Measurements from ENCODE around the gene GRAMD1A. TPM values are rescaled to one million over a fixed set of nuclear protein-coding genes. Genes with fewer than 3 reads are reported as not detected.

Gene GRAMD1A
- total RNA-seq, 1 donor from 2014 or later: 19.8 TPM

DNA sequence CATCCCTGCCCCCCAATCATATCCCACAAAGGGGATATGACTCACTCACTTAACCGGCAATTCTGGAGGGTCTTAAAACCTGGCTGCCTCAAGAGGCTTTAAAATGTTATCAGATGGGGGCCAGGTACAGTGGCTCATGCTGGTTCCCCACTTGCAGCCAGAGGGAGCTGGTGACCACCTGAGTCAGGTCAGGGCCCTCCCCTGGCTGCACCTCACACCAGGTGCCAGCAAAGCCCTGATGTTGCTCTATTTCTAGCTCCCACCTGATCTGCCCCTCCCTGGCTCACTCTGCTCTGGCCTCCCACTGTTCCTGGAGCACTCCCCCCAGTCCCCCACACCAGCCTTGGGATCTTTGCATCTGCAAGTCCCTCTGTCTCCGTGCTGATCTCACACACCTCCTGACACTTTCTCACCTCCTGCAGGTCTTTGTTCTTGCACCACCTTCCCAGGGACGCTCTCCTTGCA, 55.6 kb downstream of the GRAMD1A start:
- no peak for DNase-seq

DNA sequence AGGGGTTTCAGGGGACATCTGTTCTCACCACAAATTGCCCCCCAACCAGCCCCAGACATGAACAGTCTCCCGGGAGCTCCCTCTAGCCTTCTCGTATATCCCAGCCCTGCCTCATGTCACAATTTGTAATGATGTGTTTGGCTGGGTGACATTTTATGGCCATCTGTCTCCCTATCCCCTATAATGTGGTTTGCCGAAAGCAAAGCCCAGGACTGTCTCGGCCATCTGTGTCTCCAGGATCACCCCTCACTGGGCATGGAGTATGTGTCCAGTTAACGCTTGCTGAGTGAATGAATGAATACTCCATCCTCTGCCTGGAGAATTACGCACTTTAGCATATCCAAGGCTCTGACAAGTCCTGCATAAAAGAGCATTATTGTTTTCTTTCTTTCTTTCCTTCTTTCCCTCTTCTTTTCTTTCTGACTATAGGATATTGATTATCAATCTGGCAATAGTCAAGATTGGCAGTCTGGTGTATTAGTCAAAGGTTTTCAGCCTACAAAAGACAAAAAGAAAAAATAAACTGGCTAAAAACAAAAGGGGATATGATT, 56.5 kb downstream of the GRAMD1A start:
- DNase-seq: no peak

DNA sequence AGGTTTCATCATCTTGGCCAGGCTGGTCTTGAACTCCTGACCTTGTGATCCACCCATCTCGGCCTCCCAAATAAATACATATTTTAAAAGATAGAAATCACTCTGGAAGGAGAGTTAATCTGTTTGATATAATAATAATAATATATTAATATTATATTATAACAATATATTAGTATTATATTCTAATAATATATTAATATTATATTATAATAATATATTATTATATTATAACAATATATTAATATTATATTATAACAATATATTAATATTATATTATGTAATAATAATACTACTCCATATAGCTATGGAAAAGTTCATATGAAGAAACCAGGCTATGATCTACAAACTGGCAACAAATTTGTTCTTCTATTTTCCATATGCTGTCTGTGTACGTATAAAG, 58.2 kb downstream of the GRAMD1A start:
- DNase-seq: no peak

DNA sequence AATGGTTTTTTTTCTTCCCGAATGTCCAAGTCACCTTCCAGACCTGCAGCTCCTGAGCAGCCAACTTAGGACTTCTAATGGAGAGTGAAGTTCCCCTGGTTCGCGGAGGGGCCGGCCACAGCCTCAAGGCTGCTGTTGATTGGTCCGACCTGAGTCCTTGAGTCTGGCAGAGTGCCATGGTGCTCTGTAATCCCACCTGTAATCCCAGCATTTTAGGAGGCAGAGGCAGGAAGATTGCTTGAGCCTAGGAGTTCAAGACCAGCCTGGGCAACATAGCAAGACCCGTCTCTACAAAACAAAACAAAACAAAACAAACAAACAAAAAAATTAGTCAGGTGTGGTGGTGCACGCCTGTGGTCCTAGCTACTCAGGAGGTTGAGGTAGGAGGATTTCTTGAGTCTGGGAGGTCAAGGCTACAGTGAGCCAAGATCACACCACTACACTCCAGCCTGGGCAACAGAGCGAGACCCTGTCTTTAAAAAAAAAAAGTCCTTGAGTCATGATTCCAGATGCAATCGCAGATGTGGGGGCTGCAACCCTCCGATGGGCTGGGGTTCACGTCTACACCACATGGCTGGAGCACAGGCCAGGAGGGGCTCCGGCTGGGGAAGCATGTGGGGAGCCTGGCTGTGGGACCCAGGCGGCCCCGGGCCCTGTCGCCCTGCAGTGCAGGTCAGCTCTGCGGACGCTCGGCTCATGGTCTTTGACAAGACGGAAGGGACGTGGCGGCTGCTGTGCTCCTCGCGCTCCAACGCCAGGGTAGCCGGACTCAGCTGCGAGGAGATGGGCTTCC, 59.1 kb downstream of the GRAMD1A start:
- no peak for DNase-seq

DNA sequence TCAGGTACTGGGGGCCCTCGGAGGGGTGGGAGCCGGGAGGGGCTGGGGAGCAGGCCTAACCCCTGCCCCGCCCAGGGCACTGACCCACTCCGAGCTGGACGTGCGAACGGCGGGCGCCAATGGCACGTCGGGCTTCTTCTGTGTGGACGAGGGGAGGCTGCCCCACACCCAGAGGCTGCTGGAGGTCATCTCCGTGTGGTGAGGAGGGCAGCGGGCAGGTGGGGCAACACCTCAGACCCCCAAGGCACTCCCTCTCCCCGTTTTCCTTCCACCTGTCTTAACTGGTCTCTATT, 59.6 kb downstream of the GRAMD1A start:
- no peak for DNase-seq

DNA sequence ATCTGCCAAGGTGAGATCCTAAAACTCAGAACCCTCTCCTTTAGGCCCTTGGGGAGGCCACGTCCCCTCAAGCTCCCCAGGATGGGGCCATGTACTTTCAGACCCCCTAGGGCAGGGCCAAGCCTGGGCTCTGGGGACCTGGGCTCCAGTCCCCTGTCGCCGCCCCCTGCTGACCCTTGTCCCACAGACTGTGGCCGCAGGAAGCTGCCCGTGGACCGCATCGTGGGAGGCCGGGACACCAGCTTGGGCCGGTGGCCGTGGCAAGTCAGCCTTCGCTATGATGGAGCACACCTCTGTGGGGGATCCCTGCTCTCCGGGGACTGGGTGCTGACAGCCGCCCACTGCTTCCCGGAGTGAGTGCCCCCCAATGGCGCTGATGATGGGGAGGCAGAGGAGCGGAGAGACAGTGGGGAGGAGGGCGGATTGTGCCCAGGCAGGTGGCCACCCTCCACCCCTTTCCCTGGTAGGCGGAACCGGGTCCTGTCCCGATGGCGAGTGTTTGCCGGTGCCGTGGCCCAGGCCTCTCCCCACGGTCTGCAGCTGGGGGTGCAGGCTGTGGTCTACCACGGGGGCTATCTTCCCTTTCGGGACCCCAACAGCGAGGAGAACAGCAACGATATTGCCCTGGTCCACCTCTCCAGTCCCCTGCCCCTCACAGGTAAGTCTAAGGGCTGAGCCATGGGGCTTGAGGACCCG, 60.2 kb downstream of the GRAMD1A start:
- DNase-seq: no peak

DNA sequence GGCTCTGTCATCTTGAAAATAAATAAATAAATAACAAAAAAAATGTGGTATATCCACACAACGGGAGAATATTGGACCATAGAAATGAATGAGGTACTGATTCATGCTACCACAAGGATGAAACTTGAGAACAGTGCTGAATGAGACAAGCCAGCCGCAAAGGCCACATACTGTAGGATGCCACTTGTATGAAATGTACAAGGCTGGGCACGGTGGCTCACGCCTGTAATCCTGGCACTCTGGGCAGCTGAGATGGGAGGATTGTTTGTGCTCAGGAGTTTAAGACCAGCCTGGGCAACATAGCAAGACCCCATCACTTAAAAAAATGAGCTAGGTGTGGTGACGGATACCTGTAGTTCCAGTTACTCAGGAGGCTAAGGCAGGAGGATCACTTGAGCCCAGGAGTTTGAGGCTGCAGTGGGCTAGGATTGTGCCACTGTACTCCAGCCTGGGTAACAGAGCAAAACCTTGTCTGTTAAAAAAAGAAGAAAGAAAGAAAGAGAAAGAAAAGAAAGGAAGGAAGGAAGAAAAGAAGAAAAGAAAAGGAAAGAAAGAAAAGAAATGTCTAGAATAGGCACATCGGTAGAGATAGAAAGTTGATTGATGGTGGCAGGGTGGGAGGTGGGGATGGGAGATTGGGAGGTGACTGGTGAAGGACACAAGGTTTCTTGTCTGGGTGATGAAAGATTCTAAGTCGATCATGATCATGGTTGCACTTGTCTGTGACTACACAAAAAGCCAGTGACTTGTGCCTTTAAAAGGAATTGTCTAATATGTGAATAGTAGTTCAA, 61.7 kb downstream of the GRAMD1A start:
- DNase-seq: no peak

DNA sequence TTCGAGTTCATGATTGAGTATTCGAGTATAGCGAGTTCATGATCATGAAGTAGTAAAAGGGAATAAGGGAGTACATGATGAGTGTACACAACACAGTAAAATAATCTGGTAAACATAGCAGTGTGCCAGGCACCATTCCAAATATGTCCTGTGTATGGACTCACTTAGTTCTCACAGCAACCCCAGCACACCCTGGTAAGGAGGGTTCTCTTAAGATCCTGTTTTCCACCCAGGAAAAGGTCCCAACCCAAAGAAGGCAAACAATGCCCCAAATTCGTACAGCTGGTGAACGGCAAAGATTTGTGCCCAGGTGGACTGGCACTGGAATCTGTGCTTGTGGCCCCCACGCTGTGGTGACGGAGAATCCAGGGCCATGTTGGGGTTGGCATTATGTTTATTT, 62.8 kb downstream of the GRAMD1A start:
- DNase-seq: no peak

DNA sequence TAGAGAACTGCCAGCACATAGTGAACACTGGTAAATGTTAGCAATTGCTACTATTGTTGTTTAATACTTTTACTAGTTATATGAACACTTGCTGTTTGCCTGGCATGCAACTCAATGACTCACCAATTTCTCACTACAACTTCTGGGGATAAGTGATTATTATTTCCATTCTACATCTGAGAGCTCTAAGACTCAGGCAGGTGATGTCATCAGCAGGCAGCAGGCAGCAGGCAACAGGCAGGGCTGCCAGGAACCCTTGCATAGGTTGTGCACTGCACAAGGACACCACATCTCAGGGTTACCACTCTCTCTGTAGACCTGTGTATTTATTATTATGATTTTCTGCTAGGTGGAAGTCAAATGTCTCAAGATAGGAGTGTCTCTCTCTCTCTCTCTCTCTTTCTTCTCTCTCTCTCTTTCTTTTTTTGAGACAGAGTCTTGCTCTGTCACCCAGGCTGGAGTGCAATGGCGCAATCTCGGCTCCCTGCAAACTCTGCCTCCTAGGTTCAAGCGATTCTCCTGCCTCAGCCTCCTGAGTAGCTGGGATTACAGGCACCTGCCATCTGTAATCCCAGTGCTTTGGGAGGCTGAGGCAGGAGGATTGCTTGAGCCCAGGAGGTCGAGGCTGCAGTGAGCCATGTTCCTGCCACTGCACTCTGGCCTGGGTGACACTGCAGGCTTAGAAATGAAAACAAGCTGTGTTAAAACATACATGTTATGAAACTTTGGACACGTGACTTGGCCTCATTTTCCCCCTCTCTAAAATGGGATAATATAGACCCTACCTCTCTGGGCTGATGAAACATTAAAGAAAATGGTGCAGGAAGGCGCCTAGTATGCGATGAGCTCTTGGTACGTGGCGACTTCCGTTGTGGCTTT, 64.1 kb downstream of the GRAMD1A start:
- no peak for DNase-seq

DNA sequence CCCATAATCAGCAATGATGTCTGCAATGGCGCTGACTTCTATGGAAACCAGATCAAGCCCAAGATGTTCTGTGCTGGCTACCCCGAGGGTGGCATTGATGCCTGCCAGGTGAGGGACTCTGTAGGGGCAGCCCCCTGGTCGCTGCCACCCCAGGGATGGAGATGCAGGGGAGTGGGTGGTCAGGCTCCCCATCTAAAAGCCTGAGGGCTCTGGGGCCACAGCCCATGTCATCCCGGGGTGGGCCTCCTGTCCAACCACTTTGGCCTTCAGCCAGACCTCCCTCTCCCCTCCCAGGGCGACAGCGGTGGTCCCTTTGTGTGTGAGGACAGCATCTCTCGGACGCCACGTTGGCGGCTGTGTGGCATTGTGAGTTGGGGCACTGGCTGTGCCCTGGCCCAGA, 65.5 kb downstream of the GRAMD1A start:
- DNase-seq: no peak

DNA sequence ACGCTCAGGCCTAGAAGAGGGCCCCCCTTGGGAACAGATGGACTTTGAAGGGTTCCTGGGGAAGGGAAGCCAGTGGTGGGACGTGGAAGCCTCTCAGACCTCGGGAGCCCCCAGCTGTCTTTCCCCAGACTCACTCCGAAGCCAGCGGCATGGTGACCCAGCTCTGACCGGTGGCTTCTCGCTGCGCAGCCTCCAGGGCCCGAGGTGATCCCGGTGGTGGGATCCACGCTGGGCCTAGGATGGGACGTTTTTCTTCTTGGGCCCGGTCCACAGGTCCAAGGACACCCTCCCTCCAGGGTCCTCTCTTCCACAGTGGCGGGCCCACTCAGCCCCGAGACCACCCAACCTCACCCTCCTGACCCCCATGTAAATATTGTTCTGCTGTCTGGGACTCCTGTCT, 66.0 kb downstream of the GRAMD1A start:
- DNase-seq: no peak

DNA sequence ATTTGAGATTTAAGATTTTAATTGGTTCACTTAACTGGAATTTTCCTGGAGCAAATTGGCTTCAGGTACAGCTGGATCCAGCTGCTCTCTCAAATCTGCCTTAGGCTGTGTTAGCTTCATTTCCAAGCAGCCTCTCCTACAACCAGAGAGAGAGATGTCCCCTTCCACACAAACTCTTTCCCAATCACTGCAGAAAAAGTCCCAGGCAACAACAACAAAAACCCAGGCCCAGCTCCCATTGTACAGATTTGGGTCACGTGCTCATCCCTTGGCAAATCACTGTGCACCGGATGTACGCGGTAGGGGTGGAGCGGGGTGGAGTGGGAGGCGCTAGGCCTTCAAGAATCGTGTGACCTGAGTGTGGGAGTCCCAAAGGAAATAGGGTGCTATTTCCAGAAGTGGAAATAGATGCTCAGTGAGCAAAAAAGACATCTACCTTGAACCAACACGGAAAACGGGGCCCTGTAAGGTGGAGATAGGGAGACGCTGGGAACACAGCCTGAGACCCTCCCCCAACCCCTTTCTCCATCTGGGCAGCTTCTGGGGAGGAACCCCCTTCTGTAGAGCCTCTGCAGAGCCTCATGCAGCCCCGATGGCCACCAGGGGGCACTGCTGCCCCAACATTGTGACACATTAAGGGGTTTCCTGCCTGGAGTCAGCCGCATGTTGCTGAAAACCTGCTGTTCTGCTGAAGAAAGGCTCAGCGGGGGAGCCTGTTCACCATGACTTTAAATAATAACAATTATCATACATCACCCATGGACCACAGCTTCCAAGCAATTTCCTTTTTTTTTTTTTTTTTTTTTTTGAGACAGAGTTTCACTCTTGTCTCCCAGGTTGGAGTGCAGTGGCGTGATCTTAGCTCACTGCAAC, 66.8 kb downstream of the GRAMD1A start:
- DNase-seq: peak; percentile 95

DNA sequence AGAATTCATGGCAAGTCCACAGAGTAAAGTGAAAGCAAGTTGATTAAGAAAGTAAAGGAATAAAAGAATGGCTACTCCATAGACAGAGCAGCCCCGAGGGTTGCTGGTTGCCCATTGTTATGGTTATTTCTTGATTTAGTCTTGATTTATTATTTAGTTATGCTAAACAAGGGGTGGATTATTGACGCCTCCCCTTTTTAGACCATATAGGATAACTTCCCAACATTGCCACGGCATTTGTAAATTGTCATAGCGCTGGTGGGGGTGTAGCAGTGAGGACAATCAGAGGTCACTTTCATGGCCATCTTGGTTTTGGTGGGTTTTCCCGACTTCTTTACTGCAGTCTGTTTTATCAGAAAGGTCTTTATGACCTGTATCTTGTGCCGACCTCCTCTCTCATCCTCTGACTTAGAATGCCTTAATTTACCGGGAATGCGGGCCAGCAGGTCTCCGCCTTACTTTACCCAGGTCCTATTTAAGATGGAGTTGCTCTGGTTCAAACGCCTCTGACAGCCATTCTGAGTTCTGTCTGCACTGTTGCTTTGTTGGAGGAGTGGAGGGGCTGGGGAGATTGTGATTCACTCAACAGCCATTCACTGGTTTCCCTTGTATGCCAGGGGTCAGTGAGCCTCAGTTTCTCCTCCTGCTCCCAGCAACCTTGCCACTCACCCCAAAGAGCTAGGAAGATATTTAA, 69.0 kb downstream of the GRAMD1A start:
- DNase-seq: no peak

DNA sequence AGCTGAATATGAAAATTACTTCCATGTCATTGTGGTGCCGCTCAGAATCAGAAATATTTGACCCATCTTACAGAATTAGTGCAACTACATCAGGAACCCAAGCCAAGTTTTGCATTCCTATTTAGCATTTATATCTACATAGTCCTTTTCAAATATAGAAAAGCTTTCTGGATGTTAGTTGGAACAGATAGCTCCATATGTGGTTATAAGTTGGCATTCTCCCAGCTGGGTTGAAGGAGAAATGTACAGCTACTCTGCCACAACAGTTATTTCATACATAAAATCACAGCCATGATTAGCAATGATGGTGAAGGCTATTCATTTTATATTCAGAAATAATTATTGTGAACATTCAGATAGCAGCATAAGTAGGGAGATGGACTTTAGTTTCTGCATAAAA, 69.6 kb downstream of the GRAMD1A start:
- peak; percentile 56 for DNase-seq

DNA sequence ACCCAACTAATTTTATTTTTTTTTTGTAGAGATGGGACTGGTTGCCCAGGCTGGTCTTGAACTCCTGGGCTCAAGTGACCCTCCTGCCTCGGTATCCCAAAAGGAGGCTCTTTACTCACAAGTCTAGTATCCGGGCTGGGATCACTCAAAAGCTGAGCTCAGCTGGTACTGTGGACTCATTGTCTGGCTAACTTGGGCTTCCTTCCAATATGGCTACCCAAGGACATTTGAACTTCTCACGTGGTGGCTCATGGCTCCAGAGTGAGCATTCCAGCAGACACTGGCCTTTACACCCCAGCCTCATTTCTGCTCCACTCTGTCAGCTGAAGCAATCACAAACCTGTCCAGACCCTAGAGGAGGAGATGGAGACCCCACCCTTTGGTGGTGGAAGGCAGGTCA, 70.3 kb downstream of the GRAMD1A start:
- DNase-seq: no peak

DNA sequence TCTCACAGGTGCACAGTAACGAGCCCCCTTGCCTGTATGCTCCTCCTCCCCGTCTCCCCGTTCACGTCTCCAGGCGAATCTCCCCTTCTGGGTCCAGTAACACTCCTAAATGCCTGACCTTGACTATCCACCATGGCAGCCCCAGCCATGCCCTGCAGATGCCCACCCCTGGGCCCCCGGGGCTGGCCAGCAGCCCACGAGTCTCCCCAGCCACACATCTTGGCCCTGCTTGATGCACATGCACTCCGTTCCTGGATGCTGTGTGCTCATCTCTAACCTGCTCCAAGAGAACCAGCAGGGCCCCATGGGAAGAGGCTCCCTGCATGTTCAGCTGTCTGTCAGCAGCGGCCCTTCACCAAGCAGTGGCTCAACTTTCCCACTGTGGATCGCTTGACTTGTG, 73.4 kb downstream of the GRAMD1A start:
- DNase-seq: no peak

DNA sequence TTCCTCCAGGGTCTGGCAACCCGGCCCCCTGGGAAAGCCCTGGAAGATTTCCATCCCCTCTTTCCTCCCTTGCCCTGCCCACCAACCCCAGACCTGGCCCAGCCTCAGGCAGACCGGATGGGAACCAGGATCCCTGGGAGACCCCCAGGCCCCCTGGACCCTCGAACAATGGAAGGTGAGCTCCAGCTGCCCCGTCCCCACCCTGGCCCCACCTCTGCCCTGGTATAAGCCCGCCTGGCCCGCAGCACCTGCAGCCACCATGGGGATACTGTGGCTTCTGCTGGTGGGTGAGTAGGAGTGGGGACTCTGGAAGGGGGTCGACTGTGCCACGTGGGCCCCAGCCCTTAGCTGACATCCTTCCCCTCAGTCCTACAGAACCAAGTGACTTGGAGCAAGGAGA, 73.8 kb downstream of the GRAMD1A start:
- no peak for DNase-seq

DNA sequence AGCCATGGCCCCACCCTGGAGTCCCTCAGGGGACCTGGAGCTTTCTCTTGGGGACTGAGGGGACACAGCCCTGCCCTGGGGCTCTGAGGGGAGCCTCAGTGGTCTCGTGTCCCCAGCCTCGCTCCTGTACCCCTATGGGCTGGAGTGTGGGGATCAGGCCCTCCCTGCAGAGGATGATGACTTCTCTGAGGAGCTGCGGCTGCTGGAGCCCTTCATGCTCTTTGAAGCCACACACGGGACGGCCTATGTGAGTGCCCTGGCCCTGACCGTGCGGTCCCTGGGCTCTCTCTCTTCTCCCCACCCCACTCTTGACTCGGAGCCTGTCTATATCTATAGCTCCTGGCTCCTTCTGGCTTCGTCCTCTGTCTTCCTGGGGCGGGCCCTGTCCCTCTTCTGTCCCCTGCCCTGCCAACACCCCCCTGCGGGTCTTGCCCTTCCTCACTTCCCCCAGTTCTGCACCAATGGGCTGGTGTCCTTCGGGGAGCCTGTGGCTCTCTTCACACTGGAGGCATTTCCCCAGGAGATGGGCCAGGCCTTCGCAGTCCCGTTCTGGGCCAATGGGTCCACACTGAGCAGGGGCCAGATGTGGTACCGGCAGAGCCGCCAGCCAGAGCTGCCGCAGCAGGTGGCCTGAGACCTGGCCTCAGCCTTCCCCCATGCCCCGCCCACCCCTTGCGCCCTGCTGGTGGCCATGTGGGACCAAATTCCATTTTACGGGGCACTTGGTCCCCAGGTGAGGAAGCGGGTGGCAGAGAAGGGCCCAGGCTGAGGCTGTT, 74.5 kb downstream of the GRAMD1A start:
- no peak for DNase-seq
